ENCODE measurements around the gene MEGF6.

DNA sequence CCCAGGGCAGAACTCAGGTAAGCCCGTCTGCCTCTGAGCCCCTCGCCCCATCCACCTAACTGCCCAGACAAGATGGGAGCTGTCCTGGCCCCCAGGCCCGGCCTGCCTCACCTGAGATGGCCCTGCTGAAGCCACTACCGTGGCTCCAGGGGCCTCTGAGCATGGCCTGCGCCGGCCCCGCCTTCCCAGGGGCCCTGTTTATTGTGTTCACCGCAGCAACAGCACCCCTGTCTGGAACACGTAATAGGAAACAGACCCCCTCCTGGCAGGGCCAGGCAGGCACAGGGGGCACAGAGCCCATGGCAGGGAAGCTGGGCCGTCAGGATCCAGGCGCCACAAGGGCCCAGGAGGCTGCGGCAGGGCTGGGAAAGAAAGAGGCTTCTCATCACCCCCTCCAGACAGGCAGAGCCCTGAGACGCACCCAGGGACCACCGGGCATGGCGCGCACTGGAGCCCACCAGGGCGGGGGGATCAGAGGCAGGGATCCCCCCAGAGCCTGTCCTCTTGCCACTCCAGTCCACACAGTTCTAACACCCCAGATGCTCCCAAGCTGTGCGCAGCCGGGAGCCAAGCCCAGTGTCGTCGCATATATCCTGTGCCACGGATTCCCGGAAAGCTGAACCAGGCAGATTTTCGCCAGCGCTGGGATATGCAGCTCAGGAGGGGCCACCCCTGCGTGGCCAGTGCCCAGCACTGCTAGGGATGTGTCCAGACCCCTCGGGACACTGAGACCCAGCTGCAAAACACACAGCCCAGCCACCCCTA is 94.2 kb downstream of the MEGF6 start:
- TF ChIP-seq EZH2phosphoT487 (IDR thresholded peaks at IDR 0.05; ENCODE audit: low read depth) = no peak
- TF ChIP-seq, protein P1, sequence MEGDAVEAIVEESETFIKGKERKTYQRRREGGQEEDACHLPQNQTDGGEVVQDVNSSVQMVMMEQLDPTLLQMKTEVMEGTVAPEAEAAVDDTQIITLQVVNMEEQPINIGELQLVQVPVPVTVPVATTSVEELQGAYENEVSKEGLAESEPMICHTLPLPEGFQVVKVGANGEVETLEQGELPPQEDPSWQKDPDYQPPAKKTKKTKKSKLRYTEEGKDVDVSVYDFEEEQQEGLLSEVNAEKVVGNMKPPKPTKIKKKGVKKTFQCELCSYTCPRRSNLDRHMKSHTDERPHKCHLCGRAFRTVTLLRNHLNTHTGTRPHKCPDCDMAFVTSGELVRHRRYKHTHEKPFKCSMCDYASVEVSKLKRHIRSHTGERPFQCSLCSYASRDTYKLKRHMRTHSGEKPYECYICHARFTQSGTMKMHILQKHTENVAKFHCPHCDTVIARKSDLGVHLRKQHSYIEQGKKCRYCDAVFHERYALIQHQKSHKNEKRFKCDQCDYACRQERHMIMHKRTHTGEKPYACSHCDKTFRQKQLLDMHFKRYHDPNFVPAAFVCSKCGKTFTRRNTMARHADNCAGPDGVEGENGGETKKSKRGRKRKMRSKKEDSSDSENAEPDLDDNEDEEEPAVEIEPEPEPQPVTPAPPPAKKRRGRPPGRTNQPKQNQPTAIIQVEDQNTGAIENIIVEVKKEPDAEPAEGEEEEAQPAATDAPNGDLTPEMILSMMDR (IDR thresholded peaks at IDR 0.05; ENCODE audit: low read depth, low read length) = no peak

Data from OCI-LY3 (cell line).